GM23338 (cell line): ENCODE data around the gene C11orf65. TPM values are rescaled to one million over a fixed set of nuclear protein-coding genes. Genes with fewer than 3 reads are reported as not detected.

ENCODE experiments used
- ATAC-seq: fragments of 200-7000 bp; cut with Tn5 transposase; 3 replicates; pipeline ENCODE4 v1.9.1; 2020
- DNase-seq: peaks from one replicate; pipeline ENCODE4 v3.0.0-alpha.2; 2015; ENCODE audit warnings: low spot score
- H2AFZ ChIP-seq: fragments of 200-600 bp; sonication (generic); 2 replicates; pipeline ENCODE4 v1.8.0; 2016; ENCODE audit warnings: antibody characterized with exemption, mild to moderate bottlenecking, moderate library complexity
- H3F3A ChIP-seq: fragments of 200-600 bp; sonication (generic); replicated peaks from 2 replicates; pipeline ENCODE4 v1.8.0; 2017; ENCODE audit warnings: antibody characterized with exemption, mixed run types, low read depth
- H3K27ac ChIP-seq: fragments of 200-600 bp; sonication (generic); 2 replicates; pipeline ENCODE4 v1.6.1; 2016; ENCODE audit warnings: low read depth
- H3K27me3 ChIP-seq: fragments of 200-600 bp; sonication (generic); 2 replicates; pipeline ENCODE4 v1.8.0; 2016; ENCODE audit warnings: mild to moderate bottlenecking, mixed run types, moderate library complexity; ENCODE audit not compliant: insufficient read depth
- H3K36me3 ChIP-seq: fragments of 200-600 bp; sonication (generic); 2 replicates; pipeline ENCODE4 v1.8.0; 2016; ENCODE audit warnings: mild to moderate bottlenecking; ENCODE audit not compliant: insufficient read depth
- H3K4me1 ChIP-seq: fragments of 200-600 bp; sonication (generic); 2 replicates; pipeline ENCODE4 v1.8.0; 2016; ENCODE audit warnings: mild to moderate bottlenecking, moderate library complexity; ENCODE audit not compliant: insufficient read depth
- H3K4me2 ChIP-seq: fragments of 200-600 bp; sonication (generic); 2 replicates; pipeline ENCODE4 v1.7.1; 2017; ENCODE audit warnings: mixed run types
- H3K4me3 ChIP-seq: fragments of 200-600 bp; sonication (generic); 2 replicates; pipeline ENCODE4 v1.6.1; 2016; ENCODE audit warnings: mixed run types
- H3K79me2 ChIP-seq: fragments of 200-600 bp; sonication (generic); replicated peaks from 2 replicates; pipeline ENCODE4 v1.8.0; 2017; ENCODE audit warnings: mild to moderate bottlenecking; ENCODE audit not compliant: insufficient read depth
- H3K9me2 ChIP-seq: fragments of 200-600 bp; sonication (generic); 2 replicates; pipeline ENCODE4 v1.8.0; 2017; ENCODE audit not compliant: insufficient read depth
- H4K20me1 ChIP-seq: fragments of 200-600 bp; sonication (generic); replicated peaks from 2 replicates; pipeline ENCODE4 v1.8.0; 2017; ENCODE audit warnings: mild to moderate bottlenecking; ENCODE audit not compliant: insufficient read depth
- H3K27ac Mint-ChIP-seq: 2 replicates; pipeline ENCODE4 v1.8.0; 2020; ENCODE audit warnings: inconsistent platforms, mild to moderate bottlenecking, moderate library complexity, mixed read lengths
- H3K27me3 Mint-ChIP-seq: 3 replicates; pipeline ENCODE4 v1.8.0; 2022; ENCODE audit warnings: low read depth, mild to moderate bottlenecking, moderate library complexity, mixed read lengths, inconsistent platforms; ENCODE audit not compliant: insufficient read depth, poor library complexity
- H3K36me3 Mint-ChIP-seq: 3 replicates; pipeline ENCODE4 v1.8.0; 2021; ENCODE audit warnings: low read depth, mild to moderate bottlenecking, inconsistent platforms, moderate library complexity, mixed read lengths
- H3K4me1 Mint-ChIP-seq: 3 replicates; pipeline ENCODE4 v1.8.0; 2020; ENCODE audit warnings: mild to moderate bottlenecking, inconsistent platforms, mixed read lengths
- H3K4me3 Mint-ChIP-seq: 3 replicates; pipeline ENCODE4 v1.8.0; 2021; ENCODE audit warnings: moderate library complexity, mild to moderate bottlenecking, inconsistent platforms, mixed read lengths
- H3K9me3 Mint-ChIP-seq: 3 replicates; pipeline ENCODE4 v1.8.0; 2020; ENCODE audit warnings: moderate library complexity, mild to moderate bottlenecking, inconsistent platforms, mixed read lengths
- CREB1 ChIP-seq: fragments of 250-450 bp; sonication (Bioruptor Pico); IDR thresholded peaks from 2 replicates; pipeline ENCODE4 v1.5.0; 2020; ENCODE audit warnings: low read depth, mild to moderate bottlenecking, moderate library complexity
- CTCF ChIP-seq, 2 experiments: fragments of 200-600 bp in 1 of 2; sonication (generic) in 1 of 2; conservative IDR thresholded peaks; 2 replicates each; pipeline versions ENCODE4 v1.5.1 to v1.6.1; 2016 to 2017; ENCODE audit warnings: antibody characterized with exemption in 2 of 2, low read depth in 2 of 2, mild to moderate bottlenecking in 2 of 2, moderate library complexity in 1 of 2
- ETS1 ChIP-seq: IDR thresholded peaks from 2 replicates; pipeline ENCODE4 v1.6.1; 2016; ENCODE audit warnings: antibody characterized with exemption
- EZH2 ChIP-seq: fragments of 200-600 bp; sonication (generic); IDR thresholded peaks from one replicate; pipeline ENCODE4 v1.8.0; 2017; ENCODE audit warnings: antibody characterized with exemption, mild to moderate bottlenecking, low read depth; ENCODE audit not compliant: unreplicated experiment
- EZH2phosphoT487 ChIP-seq: fragments of 200-600 bp; sonication (generic); IDR thresholded peaks from one replicate; pipeline ENCODE4 v1.8.1; 2018; ENCODE audit warnings: antibody characterized with exemption; ENCODE audit not compliant: unreplicated experiment
- JUNB ChIP-seq: IDR thresholded peaks from one replicate; pipeline ENCODE4 v1.6.1; 2016; ENCODE audit warnings: antibody characterized with exemption; ENCODE audit not compliant: unreplicated experiment
- NANOG ChIP-seq: IDR thresholded peaks from 2 replicates; pipeline ENCODE4 v1.6.1; 2016; ENCODE audit warnings: antibody characterized with exemption, borderline replicate concordance
- POLR2AphosphoS5 ChIP-seq: IDR thresholded peaks from 2 replicates; pipeline ENCODE4 v1.6.1; 2016; ENCODE audit warnings: antibody characterized with exemption, low read depth
- REST ChIP-seq: IDR thresholded peaks from one replicate; pipeline ENCODE4 v1.6.1; 2018; ENCODE audit warnings: antibody characterized with exemption; ENCODE audit not compliant: unreplicated experiment
- STAT1 ChIP-seq: IDR thresholded peaks from one replicate; pipeline ENCODE4 v1.6.1; 2016; ENCODE audit warnings: antibody characterized with exemption; ENCODE audit not compliant: unreplicated experiment
- ZNF114 ChIP-seq: fragments of 250-450 bp; sonication (Bioruptor Pico); IDR thresholded peaks from 2 replicates; pipeline ENCODE4 v1.5.0; 2020; ENCODE audit warnings: mild to moderate bottlenecking, moderate library complexity
- ZNF462 ChIP-seq: fragments of 250-450 bp; sonication (Bioruptor Pico); IDR thresholded peaks from 2 replicates; pipeline ENCODE4 v1.5.0; 2020; ENCODE audit warnings: mild to moderate bottlenecking, moderate library complexity
- polyA plus RNA-seq: library from polyadenylated mRNA; unstranded; fragments of >200 nt; fragmentation: Nextera tagmentation; extraction: Ambion mirVana; gene quantifications from 2 replicates; pipeline ENCODE4 v1.2.1, GENCODE V29; 2016
- total RNA-seq: library from RNA; depleted of rRNA; stranded (reverse); fragments of >200 nt; shearing (Covaris generic); gene quantifications from 2 replicates; pipeline ENCODE4 v1.2.3, GENCODE V29; 2014

The C11orf65 gene
- total and polyA plus RNA-seq, 2 experiments from 2014 or later, result 0.21 to 1.7 TPM

- Histone ChIP-seq H2AFZ (no peak overlapping the region), H3K27ac (no peak overlapping the region), H3K4me3 (no peak overlapping the region), H3K79me2 (no peaks in the 10 kb centered on the region), H4K20me1 (no peaks in the 10 kb centered on the region; the same call in 1 of the 2 replicates), H3F3A (no peaks in the 10 kb centered on the region), H3K4me2 (no peak overlapping the region), H3K36me3 (no peaks in the 10 kb centered on the region), H3K27me3 (no peaks in the 10 kb centered on the region), H3K9me2 (no peaks in the 10 kb centered on the region), H3K4me1 (no peaks in the 10 kb centered on the region)
- Mint-ChIP-seq H3K27me3 (no peaks in the 10 kb centered on the region), H3K4me1 (no peaks in the 10 kb centered on the region), H3K27ac (no peak overlapping the region), H3K36me3 (peaks cover 11% of the 10 kb centered on the region), H3K4me3 (no peak overlapping the region), H3K9me3 (peaks cover 21% of the 10 kb centered on the region)
- TF ChIP-seq POLR2AphosphoS5, result no peak
- TF ChIP-seq EZH2, result no peak
- no peak for TF ChIP-seq JUNB
- no peak for TF ChIP-seq ZNF114 (CRISPR knock-in tag)
- no peak for TF ChIP-seq REST
- no peak for TF ChIP-seq EZH2phosphoT487
- no peak for TF ChIP-seq ETS1
- TF ChIP-seq CREB1, result no peak
- no peak for TF ChIP-seq CTCF (conservative IDR thresholded peaks at IDR 0.05; ENCODE audit: low read depth in 2 of 2)
- TF ChIP-seq STAT1, result no peak
- TF ChIP-seq ZNF462 (CRISPR knock-in tag), result no peak
- no peak for TF ChIP-seq NANOG
- ATAC-seq (no peak), DNase-seq (no peak)
Measured at GRCh38 chr11:108370315-108370714, 97.0 kb downstream of the C11orf65 start.
